Spleen (tissue), 7 donors: Measurements from ENCODE around the gene SLC37A2.

Source experiments
- CTCF ChIP-seq, 11 experiments: fragments of 200-600 bp in 7 of 11; fragments of 450-650 bp in 4 of 11; sonication (generic) in 4 of 11; IDR thresholded peaks in 8 of 11; conservative IDR thresholded peaks in 3 of 11; 1 replicate in 7 of 11; 2 replicates in 4 of 11; pipeline versions ENCODE4 v1.4.0 to v1.8.0; 2016 to 2021; ENCODE audit warnings: antibody characterized with exemption in 11 of 11, inconsistent platforms in 4 of 11, mild to moderate bottlenecking in 1 of 11
- POLR2A ChIP-seq, 3 donors: fragments of 450-650 bp; IDR thresholded peaks; one replicate each; pipeline ENCODE4 v1.5.1; 2017; ENCODE audit warnings: antibody characterized with exemption in 3 of 3, mild to moderate bottlenecking in 1 of 3
- donor health status: DM: no; HTN: no; CAD: no; lungs with moderate emphysema.
- donor health status: DM: no; HTN: no; CAD: no.
- donor health status: DM: no; HTN: no; CAD: no.

GRCh38 chr11:125049164-125049792 is 13.8 kb upstream of the SLC37A2 start:
- TF ChIP-seq CTCF (IDR thresholded peaks at IDR 0.05 in 8 of 11, conservative IDR thresholded peaks at IDR 0.05 in 3 of 11) (no peak), POLR2A (IDR thresholded peaks at IDR 0.05) (no peak)
